Measurements from ENCODE around the gene RAPGEF6.
"Not testable (repeated sequence)": the region's sequence is repeated elsewhere in the genome, so short reads cannot be mapped to it uniquely, and the experiment has no call there.

The RAPGEF6 gene

GRCh38 chr5:131417240-131417869, 217.7 kb downstream of the RAPGEF6 start:
- peak in 10 of 14 donors; percentile 2 to 66 (median 32) for DNase-seq

GRCh38 chr5:131416729-131417128, 218.3 kb downstream of the RAPGEF6 start:
- DNase-seq, result no peak

DNA sequence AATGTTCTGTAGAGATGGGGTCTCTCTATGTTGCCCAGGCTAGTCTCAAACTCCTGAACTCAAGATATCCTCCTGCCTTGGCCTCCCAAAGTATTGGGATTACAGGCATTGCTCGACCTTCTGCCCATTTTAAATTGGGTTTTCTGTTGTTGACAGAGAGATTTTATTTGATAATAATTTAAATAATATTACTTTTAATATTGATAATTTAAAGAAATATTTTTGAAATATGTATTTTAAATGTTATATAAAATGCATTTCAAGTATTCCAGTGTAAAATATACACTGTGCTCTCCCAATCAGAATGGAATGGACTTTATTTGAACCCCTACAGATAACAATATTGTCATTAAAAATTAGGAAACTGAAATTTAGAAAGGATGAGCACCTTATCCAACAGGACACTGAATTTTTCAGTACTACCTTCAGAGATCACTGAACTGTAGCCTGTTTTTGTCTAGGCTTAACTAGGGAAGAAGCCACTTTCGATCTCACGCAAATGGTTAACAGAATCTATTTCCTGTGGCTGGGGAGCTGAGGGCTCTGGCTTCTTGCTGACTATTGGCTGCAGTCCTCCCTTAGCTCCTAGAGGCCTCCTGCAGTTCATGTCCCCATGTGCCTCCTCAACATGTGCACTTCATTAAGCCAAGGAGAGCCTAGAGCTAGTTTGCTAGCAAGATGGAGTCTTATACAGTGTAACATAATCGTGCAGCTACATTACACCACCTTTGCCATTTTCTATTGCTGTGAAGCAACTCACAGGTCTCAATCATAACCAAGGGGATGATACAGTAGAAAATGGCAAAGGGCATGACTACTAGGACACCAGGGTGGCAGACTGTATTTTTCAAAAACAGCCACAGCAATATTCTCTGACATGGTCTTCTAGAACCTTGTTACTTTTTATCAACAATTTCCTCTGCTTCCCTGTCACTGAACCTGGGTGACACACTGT, 221.1 kb downstream of the RAPGEF6 start:
- no peak for DNase-seq

DNA sequence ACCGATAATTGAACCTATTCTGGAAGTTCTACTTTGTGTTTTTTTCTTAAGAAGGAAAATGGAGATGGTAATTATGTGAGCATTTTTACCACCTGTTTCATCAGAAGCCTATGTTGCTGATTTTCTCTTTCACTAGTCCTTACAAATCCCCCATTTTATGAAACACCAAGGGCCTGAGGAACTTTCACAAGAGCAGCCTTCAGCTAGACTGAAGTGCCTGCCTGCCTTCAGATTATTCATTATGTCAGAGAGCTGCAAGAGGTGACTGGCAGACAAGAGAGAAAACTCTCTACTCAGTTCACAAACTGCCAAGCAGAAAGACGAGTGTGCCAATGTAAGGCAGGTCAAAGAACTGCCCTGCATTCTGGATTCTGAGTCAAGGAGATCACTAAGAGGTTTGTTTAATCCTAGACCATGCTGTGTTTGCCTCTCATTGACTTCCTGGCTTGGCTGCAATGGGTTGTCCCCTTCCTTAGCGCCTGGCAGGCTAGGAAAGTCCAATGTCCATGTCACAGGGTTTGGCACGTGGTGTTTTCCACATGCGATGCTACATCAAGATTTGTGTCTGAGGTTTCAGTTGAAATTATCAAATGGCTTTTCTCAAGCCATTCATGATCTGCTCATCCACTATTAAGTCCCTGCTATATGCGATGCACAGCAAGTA, 227.9 kb downstream of the RAPGEF6 start:
- peak in 3 of 14 donors; percentile 9 to 17 (median 12) for DNase-seq

- no peak for DNase-seq
These were observed 229.0 kb downstream of the RAPGEF6 start for GRCh38 chr5:131406076-131406475.

DNA sequence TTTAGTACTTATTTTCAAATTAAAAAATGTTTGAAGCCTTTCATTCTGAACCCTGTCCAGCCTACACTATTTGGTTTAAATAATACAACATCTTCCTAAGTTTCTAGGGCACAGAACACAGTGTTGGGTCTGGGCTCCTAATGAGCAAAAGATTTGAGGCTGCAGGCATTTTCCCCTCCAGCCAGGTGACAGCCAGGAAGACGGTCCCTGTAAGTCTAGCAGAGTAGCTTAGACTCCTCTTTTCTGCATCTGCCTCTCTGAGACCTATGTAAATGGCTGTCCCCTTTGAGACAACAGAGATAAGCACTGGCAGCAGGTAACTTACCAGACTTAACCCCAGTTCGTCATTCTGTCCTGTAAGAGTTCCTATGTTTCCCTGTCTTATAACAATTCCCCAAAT, 229.4 kb downstream of the RAPGEF6 start:
- DNase-seq, result no peak

DNA sequence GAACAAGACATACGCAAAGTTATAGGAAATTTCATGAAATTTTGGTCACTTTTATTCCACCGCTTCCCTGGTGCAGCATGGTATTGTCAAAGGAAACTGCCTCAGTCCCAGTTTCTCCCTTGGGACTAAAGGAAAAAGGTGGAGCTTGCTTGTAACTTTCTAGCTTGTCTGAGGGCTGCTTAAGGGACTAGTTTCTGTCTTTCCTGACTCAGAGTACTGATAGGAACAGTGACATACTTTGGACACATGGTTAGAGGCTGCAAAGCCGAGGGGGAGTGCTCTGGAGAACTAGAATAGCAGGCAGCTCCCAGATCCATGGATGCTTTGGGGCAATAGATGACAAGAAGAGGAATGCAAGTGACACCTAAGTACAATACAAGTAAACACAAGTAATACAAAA, 234.4 kb downstream of the RAPGEF6 start:
- DNase-seq, result no peak

DNA sequence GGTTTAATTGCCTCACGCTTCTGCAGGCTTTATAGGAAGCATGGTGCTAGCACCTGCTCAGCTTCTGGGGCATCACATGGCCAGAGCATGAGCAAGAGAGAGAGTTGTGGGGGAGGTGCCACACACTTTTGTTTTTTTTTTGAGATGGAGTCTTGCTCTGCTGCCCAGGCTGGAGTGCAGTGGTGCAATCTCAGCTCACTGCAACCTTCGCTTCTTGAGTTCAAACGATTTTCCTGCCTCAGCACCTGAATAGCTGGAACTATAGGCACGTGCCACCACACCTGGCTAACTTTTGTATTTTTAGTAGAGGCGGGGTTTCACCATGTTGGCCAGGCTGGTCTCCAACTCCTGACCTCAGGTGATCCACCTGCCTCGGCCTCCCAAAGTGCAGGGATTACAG, 236.0 kb downstream of the RAPGEF6 start:
- DNase-seq, result not testable (repeated sequence)

- no peak for DNase-seq
These were observed 238.3 kb downstream of the RAPGEF6 start for GRCh38 chr5:131396630-131397273.

DNA sequence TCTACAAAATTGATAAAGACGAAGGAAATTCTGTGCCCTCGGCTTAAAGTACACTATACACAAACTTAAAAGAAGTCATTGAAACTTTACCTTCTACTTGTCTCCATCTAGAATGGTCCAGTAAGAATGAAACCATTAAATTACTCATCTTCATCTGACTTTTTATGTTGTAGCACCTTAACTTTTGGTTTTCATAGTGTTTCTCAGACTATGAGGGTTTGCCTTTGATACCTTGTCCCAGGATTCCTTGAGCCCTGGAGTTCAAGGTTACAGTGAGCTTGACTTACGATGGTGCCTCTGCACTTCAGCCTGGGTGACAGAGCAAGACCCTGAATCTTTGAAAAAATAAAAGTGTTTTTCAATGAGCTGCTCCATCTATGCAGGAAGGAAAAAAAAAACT, 239.0 kb downstream of the RAPGEF6 start:
- no peak for DNase-seq

DNA sequence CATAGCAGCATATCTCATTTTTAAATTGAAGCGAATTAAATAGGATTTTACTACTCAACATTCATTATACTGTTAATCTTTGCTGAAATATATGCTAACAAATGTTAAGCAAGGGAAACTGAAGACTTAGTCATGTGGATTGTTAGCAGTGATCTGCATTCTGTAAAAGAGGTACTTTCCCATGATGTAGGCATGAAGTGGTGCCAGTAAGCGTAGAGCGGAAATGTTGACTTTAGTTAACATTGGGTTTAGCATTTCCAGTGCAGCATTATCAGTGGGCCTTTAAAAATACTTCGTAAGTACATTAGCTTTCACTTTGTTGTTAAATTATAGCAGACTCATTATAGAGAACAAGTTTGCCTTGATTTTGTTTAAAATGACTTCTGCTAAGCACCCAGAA, 240.9 kb downstream of the RAPGEF6 start:
- no peak for DNase-seq

- DNase-seq, result peak in 2 of 14 donors; percentile 7 to 16
These were observed 241.5 kb downstream of the RAPGEF6 start for GRCh38 chr5:131393498-131393968.

DNA sequence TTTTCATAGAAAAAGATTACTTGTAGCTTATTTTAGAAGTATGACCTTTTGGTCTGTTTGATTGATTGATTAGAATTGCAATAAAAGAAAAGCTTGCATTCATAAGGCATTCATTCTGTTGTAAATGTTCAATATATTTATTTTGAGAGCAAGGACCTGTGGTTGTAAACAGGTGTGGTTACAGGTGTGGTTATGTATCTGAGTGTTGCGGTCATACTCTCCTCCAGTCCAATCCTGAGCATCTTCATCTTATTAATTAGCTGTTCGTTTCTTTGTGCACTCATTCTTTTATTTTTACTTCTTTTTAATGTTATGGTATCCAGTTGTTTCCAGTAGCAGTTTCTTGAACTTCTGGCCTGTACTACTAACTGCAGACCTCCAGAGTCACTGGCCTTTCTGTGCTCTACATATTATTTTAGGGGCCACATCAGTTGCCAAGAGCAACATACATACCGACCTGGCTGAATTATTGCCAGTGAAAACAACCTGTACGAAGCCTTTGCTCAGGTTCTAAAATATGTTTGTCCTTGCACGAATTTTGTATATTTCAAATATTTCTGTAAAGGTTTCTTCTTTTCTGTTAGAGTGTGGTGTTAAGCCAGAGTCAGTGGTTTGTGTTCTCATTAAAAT, 242.4 kb downstream of the RAPGEF6 start:
- DNase-seq, result no peak

DNA sequence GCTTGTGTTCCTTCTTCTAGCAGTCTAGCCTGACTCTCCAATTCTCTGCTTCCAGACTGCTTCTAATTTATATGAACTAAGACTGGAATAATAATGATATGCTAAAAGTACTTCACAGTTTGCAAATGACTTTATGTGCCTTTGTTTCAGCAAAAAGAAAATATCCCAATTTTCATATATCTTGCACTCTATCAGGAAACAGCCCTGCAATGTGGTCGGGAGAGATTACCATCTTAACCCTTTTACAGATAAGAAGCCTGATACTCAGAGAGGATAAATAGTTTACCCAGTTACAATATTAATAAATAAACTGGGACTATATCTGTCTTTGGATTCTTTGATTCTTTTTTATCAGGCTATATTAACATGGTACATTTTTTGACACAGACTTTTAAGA, 245.2 kb downstream of the RAPGEF6 start:
- no peak for DNase-seq

DNA sequence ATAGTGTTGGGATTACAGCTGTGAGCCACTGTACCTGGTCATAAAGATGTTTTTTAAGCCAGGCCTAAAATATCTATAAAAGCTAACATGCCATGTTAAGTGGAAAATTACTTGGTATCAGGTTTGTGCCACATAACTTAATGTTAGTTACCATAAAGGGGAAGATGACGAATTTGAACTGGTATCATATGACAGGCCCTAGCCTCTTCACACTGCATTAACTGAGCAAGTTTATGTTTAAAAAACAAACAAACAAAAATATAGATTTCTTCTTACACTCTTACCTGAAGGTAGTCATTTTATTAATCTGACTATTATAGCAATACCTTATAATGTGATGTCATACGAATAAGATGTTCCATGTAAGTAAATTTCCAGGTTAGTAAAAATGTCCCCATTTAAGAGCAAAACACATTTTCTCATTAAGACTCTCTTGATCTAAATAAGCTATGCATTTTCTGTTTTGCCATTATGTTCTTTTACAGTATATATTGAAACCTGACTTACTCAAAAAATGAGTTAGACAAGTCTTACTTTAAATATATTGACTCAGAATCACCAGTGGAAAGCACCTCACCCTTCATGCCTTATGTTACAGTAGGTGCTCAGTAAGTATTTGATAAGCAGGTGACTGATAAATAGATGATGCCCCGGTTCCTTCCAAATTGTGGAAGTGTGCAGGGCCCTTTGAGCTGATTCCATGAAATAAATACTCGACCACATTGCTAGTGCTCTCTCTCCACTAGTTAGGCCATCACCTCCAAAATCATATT, 245.7 kb downstream of the RAPGEF6 start:
- DNase-seq, result no peak

DNA sequence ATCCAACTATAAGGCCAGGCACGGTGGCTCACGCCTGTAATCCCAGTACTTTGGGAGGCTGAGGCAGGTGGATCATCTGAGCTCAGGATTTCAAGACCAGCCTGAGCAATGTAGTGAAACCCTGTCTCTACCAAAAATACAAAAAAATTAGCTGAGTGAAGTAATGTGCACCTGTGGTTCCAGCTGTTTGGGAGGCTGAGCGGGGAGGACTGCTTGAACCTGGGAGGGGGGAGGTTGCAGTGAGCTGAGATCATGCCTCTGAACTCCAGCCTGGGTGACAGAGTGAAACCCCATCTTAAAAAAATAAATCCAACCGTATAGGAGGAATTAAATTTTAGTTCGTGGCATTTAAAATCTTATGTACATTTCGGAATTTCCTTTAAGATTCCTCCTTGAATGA, 247.8 kb downstream of the RAPGEF6 start:
- DNase-seq, result no peak

DNA sequence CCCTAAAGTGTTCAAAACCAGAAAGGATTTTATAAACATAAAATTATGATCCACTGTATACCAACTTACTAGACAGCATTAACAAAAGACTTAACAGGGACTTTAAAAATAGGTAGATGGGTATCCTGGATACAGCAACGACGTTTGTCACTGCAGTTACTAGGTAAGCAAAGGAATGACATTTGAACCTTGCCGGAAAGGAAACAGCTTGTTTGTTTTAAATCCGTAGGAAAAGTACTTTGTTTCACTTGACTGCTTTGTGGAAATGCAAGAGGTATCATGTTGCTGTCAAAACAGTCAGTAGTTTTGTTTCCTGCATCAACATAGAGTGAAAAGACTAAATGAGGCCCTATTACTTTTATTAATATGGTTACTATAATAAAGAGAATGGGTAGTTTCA, 248.2 kb downstream of the RAPGEF6 start:
- DNase-seq, result no peak

DNA sequence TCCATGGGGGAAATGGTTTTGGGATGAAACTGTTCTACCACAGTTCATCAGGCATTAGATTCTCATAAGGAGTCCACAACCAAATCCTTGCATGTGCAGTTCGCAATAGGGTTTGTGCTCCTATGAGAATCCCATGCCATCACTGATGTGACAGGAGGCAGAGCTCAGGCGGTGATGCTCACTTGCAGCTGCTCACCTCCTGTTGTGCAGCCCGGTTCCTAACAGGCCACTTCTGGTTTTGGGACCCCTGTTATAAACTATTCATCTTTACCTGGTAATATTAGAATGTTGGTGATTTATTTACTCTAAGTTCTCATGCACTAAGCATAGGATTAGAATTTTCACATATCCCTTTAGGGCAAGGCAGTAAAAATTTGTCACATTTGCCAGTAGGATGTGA, 248.9 kb downstream of the RAPGEF6 start:
- no peak for DNase-seq

- DNase-seq, result no peak
These were observed 250.3 kb downstream of the RAPGEF6 start for GRCh38 chr5:131384616-131385214.

GRCh38 chr5:131384173-131384572, 250.9 kb downstream of the RAPGEF6 start:
- no peak for DNase-seq

Measured in C1 segment of cervical spinal cord (tissue), 14 donors.